GM18511 (cell line): Measurements from ENCODE around the gene SSTR4.

Experiments used
- ATAC-seq: cut with Tn5 transposase; IDR thresholded peaks from one replicate; pipeline ENCODE4 v1.9.1; 2021; ENCODE audit warnings: mild to moderate bottlenecking, moderate library complexity; ENCODE audit not compliant: unreplicated experiment

The SSTR4 gene

GRCh38 chr20:23039885-23040508, 4.9 kb downstream of the SSTR4 start:
- no peak for ATAC-seq

- no peak for ATAC-seq
Observed at GRCh38 chr20:23042270-23042669, 7.2 kb downstream of the SSTR4 start.

GRCh38 chr20:23043376-23043775, 8.3 kb downstream of the SSTR4 start:
- no peak for ATAC-seq

GRCh38 chr20:23046431-23046830, 11.3 kb downstream of the SSTR4 start:
- ATAC-seq: no peak

GRCh38 chr20:23047001-23047737, 12.1 kb downstream of the SSTR4 start:
- no peak for ATAC-seq

GRCh38 chr20:23047738-23048214, 12.7 kb downstream of the SSTR4 start:
- no peak for ATAC-seq

- peak; percentile 45 for ATAC-seq
Observed at GRCh38 chr20:23048283-23049200, 13.4 kb downstream of the SSTR4 start.

GRCh38 chr20:23049201-23050075, 14.3 kb downstream of the SSTR4 start, which contains the start of gene THBD:
THBD (minus strand) TSS chr20:23049672; CDS start chr20:23049504, 168 bp downstream.
- peak; percentile 33 for ATAC-seq

- no peak for ATAC-seq
Observed at GRCh38 chr20:23050076-23050838, 15.1 kb downstream of the SSTR4 start.

GRCh38 chr20:23050847-23051627, 15.9 kb downstream of the SSTR4 start:
- ATAC-seq: no peak

GRCh38 chr20:23052904-23053303, 17.8 kb downstream of the SSTR4 start:
- no peak for ATAC-seq

GRCh38 chr20:23058240-23058639, 23.1 kb downstream of the SSTR4 start:
- ATAC-seq: no peak

GRCh38 chr20:23059001-23059400, 23.9 kb downstream of the SSTR4 start:
- ATAC-seq: no peak

GRCh38 chr20:23059846-23060245, 24.7 kb downstream of the SSTR4 start:
- no peak for ATAC-seq

- no peak for ATAC-seq
Observed at GRCh38 chr20:23060629-23061028, 25.5 kb downstream of the SSTR4 start.

GRCh38 chr20:23061262-23061661, 26.1 kb downstream of the SSTR4 start:
- ATAC-seq: no peak

GRCh38 chr20:23061734-23062561, 26.8 kb downstream of the SSTR4 start:
- ATAC-seq: no peak

- ATAC-seq: no peak
Observed at GRCh38 chr20:23062632-23063031, 27.5 kb downstream of the SSTR4 start.
